Fibroblast of mammary gland (primary cell): Measurements from ENCODE around the gene ACSBG1.
A peak's percentile ranks its signal among the peaks of the same experiment; 100 is the strongest.

Experiments used
- DNase-seq: peaks from one replicate; pipeline ENCODE4 v3.0.0-alpha.2; 2010; ENCODE audit warnings: low read depth
- H3K4me3 ChIP-seq: 2 replicates; pipeline ENCODE4 v1.5.1; 2011; ENCODE audit warnings: low read depth, mild to moderate bottlenecking, low read length, moderate library complexity; ENCODE audit not compliant: control insufficient read depth
- TF ChIP-seq, protein P1 (sequence below): conservative IDR thresholded peaks from 2 replicates; pipeline ENCODE4 v1.5.1; 2011; ENCODE audit warnings: low read depth, low read length, inconsistent platforms; ENCODE audit not compliant: control insufficient read depth, insufficient read depth

The ACSBG1 gene, protein sequence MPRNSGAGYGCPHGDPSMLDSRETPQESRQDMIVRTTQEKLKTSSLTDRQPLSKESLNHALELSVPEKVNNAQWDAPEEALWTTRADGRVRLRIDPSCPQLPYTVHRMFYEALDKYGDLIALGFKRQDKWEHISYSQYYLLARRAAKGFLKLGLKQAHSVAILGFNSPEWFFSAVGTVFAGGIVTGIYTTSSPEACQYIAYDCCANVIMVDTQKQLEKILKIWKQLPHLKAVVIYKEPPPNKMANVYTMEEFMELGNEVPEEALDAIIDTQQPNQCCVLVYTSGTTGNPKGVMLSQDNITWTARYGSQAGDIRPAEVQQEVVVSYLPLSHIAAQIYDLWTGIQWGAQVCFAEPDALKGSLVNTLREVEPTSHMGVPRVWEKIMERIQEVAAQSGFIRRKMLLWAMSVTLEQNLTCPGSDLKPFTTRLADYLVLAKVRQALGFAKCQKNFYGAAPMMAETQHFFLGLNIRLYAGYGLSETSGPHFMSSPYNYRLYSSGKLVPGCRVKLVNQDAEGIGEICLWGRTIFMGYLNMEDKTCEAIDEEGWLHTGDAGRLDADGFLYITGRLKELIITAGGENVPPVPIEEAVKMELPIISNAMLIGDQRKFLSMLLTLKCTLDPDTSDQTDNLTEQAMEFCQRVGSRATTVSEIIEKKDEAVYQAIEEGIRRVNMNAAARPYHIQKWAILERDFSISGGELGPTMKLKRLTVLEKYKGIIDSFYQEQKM

DNA sequence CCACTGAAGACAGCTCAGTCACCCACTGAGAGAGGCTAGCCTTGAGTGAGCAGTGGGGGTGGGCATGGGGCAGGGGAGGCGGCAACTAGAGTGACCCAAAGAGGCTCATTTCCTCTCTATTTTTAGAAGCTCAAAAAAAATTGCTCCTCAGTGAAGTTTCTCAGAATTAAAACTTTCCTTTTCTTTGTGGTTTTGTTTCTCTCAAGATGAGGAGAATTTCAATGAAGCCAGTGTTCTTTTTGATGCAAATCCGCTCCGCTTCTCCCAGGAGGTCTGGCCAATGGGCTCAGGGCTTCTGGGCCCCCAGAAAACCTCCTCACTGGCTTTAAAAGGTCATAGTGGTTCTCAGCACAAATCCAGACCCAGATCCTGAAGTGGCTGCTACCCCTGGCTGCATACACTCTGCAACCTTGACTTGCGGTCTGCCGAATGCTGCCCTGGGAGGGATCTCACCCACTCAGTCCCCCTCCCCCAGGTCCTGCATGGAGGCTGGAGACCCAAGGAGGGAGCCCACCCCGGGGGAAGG lies at the start of gene ACSBG1:
Gene ACSBG1 (minus strand): TSS at position 51 of the 526 bp plus-strand sequence. CDS start 64 bp downstream, outside the sequence.
- DNase-seq: no peak
- TF ChIP-seq, protein P1, sequence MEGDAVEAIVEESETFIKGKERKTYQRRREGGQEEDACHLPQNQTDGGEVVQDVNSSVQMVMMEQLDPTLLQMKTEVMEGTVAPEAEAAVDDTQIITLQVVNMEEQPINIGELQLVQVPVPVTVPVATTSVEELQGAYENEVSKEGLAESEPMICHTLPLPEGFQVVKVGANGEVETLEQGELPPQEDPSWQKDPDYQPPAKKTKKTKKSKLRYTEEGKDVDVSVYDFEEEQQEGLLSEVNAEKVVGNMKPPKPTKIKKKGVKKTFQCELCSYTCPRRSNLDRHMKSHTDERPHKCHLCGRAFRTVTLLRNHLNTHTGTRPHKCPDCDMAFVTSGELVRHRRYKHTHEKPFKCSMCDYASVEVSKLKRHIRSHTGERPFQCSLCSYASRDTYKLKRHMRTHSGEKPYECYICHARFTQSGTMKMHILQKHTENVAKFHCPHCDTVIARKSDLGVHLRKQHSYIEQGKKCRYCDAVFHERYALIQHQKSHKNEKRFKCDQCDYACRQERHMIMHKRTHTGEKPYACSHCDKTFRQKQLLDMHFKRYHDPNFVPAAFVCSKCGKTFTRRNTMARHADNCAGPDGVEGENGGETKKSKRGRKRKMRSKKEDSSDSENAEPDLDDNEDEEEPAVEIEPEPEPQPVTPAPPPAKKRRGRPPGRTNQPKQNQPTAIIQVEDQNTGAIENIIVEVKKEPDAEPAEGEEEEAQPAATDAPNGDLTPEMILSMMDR: no peak
- no peak within 1 kb of the TSS for H3K4me3 ChIP-seq

DNA sequence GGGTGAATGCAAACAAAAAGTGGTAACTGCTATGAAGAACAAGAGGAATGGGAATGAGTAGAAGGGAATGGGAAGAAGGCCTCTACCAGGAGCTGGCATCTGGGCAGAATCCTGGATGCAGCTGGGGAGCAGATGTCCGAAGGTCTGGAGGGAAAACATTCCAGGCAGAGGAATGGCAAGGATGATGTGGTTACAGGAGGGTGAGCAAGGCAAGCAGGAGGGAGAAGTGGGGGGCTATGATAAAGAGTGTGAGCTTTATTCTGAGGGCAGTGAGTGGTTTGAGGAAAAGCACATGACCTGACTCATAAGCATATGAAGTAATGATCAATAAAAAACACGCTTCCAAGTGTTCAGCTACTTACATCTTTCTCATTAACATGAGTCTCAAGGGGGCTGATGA lies 48.0 kb upstream of the ACSBG1 start:
- TF ChIP-seq, protein P1: no peak
- H3K4me3 ChIP-seq: no peak overlapping the region
- peak; percentile 44 for DNase-seq

DNA sequence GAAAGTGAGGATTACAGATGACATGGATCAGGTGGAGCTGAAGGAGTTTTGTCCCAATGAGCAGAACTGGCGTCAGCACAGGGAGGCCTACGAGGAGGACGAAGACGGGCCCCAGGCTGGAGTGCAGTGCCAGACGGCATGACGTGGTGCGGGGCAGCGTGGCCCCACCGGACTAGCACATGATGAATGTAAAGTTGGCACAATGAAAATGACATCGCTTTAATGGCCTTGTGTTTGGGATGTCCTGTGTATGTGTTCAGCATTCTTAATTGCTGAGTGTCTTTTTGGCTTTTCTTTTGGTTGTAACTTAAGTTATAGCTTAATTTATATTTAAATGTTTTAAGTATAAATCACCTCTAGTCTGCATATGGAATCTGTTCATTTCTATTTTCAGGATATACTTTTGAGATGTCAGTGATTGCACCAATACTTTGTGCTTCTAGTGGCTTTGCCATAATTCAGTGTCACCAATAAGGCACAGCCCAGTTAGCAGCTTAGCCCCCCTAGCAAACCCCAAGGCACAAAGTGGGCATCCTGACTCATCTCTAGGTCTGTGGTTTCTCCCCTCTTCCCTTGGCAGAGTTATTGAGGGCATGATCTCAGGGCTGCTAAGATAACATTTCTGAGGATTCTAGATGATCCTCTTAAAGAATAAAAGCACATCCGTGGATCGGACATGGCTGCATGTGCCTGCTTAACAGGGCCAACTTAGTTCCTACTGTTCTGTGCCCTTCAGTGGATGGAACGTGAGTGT lies 46.1 kb upstream of the ACSBG1 start:
- no peak overlapping the region for H3K4me3 ChIP-seq
- no peak for DNase-seq
- TF ChIP-seq, protein P1: no peak

DNA sequence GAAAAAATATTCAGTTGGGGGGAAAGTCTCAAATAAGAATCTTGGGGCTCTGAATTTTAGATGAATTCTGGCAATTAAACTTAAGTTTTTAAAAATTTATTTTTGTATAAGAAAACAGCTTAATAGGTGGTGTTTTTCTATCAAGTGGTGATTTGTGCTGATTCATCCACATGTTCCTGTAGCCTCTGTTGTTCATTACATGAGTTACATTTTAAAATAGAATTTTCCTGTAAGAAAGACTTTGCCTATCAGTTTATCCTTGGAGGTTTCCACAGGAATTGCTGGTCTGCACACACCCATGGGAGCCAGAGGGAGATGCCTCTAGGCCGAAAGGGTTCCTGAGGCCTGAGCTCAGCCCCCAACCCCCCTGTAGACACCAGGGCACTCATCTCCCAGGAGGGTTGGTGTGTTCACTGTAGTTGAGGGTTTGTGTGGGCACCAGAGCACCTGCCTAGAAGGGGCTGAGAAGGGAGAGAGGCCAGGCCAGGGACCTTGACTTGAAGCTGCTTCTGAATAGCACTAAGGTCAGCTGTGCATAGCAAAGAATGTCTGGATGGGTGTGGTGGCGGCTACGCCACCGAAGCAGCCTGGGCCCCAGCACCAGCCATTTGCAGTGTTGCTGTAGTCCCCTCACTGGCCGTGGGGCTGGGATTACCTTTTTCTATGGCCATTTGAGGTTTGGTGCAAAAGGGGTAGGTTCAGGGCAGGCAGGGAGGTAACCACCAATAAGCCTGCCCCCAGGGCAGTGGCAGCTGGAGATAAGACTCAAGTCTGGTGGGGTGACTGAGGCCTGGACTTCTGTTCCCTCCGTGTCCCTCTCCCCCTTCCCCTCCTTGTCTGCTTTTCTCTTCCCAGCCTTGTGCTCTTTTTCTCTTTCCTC lies 41.9 kb upstream of the ACSBG1 start:
- DNase-seq: no peak
- TF ChIP-seq, protein P1: no peak

DNA sequence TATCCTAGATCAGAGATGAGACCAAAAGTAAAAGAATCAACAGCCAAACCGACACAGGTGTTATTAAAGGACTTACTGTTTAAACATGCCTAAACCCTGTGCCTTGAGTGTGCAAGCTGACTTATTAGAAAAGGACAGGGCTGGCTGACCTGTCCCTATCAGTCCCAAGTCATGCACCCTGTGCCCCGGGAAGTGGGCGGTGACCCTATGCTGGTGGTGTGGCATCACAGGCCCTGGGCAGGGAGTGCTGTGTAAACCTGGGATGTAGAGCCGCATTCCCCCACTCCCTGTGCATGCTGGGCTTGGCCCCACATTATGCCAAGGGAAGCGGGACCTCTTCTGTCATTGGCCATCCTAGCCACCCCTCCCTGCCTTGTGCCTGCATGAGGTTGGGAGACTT lies 40.6 kb upstream of the ACSBG1 start:
- DNase-seq: no peak
- H3K4me3 ChIP-seq: no peak overlapping the region
- TF ChIP-seq, protein P1: no peak

More for the DNA sequence above, 41.9 kb upstream of the ACSBG1 start:
- H3K4me3 ChIP-seq: no peak overlapping the region
